HepG2 (cell line): ENCODE data around the gene BTG2. TPM values are rescaled to one million over a fixed set of nuclear protein-coding genes. Genes with fewer than 3 reads are reported as not detected.

Source experiments
- CBX5 ChIP-seq: sonication (generic); formaldehyde crosslinking; IDR thresholded peaks from 2 replicates; pipeline ENCODE4 v1.4.0; 2020; ENCODE audit warnings: missing genetic modification reagents, borderline replicate concordance
- CCDC6 ChIP-seq: sonication (generic); formaldehyde crosslinking; IDR thresholded peaks from 2 replicates; pipeline ENCODE4 v1.8.1; 2022; ENCODE audit warnings: mild to moderate bottlenecking, missing genetic modification reagents, moderate library complexity
- E2F5 ChIP-seq: sonication (generic); formaldehyde crosslinking; conservative IDR thresholded peaks from 2 replicates; pipeline ENCODE4 v1.4.0; 2020; ENCODE audit warnings: missing genetic modification reagents
- KAT7 ChIP-seq: IDR thresholded peaks from 2 replicates; pipeline ENCODE4 v1.6.1; 2018; ENCODE audit warnings: borderline replicate concordance, missing compliant biosample characterization
- KLF15 ChIP-seq: sonication (generic); formaldehyde crosslinking; IDR thresholded peaks from 2 replicates; pipeline ENCODE4 v1.8.1; 2023; ENCODE audit warnings: borderline replicate concordance, mild to moderate bottlenecking, inconsistent platforms, missing genetic modification reagents, mixed read lengths
- NAIF1 ChIP-seq: sonication (generic); formaldehyde crosslinking; IDR thresholded peaks from 2 replicates; pipeline ENCODE4 v1.5.0; 2020; ENCODE audit warnings: mild to moderate bottlenecking, missing genetic modification reagents, borderline replicate concordance
- NFE2 ChIP-seq: sonication (generic); formaldehyde crosslinking; IDR thresholded peaks from 2 replicates; pipeline ENCODE4 v1.4.0; 2020; ENCODE audit warnings: missing genetic modification reagents
- PLSCR1 ChIP-seq: sonication (generic); formaldehyde crosslinking; IDR thresholded peaks from 2 replicates; pipeline ENCODE4 v1.5.0; 2020; ENCODE audit warnings: missing genetic modification reagents, mild to moderate bottlenecking, borderline replicate concordance
- POLR2G ChIP-seq: fragments of 200-400 bp; formaldehyde crosslinking; IDR thresholded peaks from 2 replicates; pipeline ENCODE4 v1.6.1; 2018; ENCODE audit warnings: mild to moderate bottlenecking, low read depth, low read length, moderate library complexity
- RBM39 ChIP-seq: fragments of 200-400 bp; formaldehyde crosslinking; IDR thresholded peaks from one replicate; pipeline ENCODE4 v1.6.1; 2018; ENCODE audit warnings: antibody characterized with exemption, mild to moderate bottlenecking, low read depth, low read length; ENCODE audit not compliant: poor library complexity, severe bottlenecking
- RFX5 ChIP-seq: IDR thresholded peaks from 2 replicates; pipeline ENCODE4 v1.6.1; 2011; ENCODE audit warnings: low read depth, low read length, improper control_type of control experiment
- TBL1XR1 ChIP-seq: fragments of 150-350 bp; IDR thresholded peaks from 2 replicates; pipeline ENCODE4 v1.6.1; 2014; ENCODE audit warnings: borderline replicate concordance, low read length; ENCODE audit not compliant: partially characterized antibody
- TEAD2 ChIP-seq: sonication (generic); formaldehyde crosslinking; IDR thresholded peaks from 2 replicates; pipeline ENCODE4 v1.9.0; 2021; ENCODE audit warnings: missing genetic modification reagents
- THAP7 ChIP-seq: sonication (generic); formaldehyde crosslinking; IDR thresholded peaks from 2 replicates; pipeline ENCODE4 v1.8.1; 2023; ENCODE audit warnings: mild to moderate bottlenecking, missing genetic modification reagents
- YEATS4 ChIP-seq: sonication (generic); formaldehyde crosslinking; IDR thresholded peaks from 2 replicates; pipeline ENCODE4 v1.4.0; 2020; ENCODE audit warnings: missing genetic modification reagents, borderline replicate concordance
- ZBTB1 ChIP-seq: sonication (generic); formaldehyde crosslinking; IDR thresholded peaks from 2 replicates; pipeline ENCODE4 v1.4.0; 2020; ENCODE audit warnings: missing genetic modification reagents, borderline replicate concordance
- ZBTB21 ChIP-seq: sonication (generic); formaldehyde crosslinking; IDR thresholded peaks from 2 replicates; pipeline ENCODE4 v1.4.0; 2020; ENCODE audit warnings: missing genetic modification reagents
- ZBTB38 ChIP-seq: sonication (generic); formaldehyde crosslinking; IDR thresholded peaks from 2 replicates; pipeline ENCODE4 v1.5.1; 2020; ENCODE audit warnings: mild to moderate bottlenecking, missing genetic modification reagents
- ZBTB44 ChIP-seq: sonication (generic); formaldehyde crosslinking; IDR thresholded peaks from 2 replicates; pipeline ENCODE4 v1.4.0; 2020; ENCODE audit warnings: missing genetic modification reagents
- ZIK1 ChIP-seq: sonication (generic); formaldehyde crosslinking; IDR thresholded peaks from 2 replicates; pipeline ENCODE4 v1.5.0; 2020; ENCODE audit warnings: mild to moderate bottlenecking, low read depth, missing genetic modification reagents, borderline replicate concordance
- ZNF232 ChIP-seq: sonication (generic); formaldehyde crosslinking; IDR thresholded peaks from 2 replicates; pipeline ENCODE4 v1.4.0; 2020; ENCODE audit warnings: missing genetic modification reagents, borderline replicate concordance
- ZNF460 ChIP-seq: sonication (generic); formaldehyde crosslinking; IDR thresholded peaks from 2 replicates; pipeline ENCODE4 v1.5.1; 2020; ENCODE audit warnings: missing genetic modification reagents, mild to moderate bottlenecking, borderline replicate concordance
- ZNF710 ChIP-seq: sonication (generic); formaldehyde crosslinking; IDR thresholded peaks from 2 replicates; pipeline ENCODE4 v1.5.0; 2020; ENCODE audit warnings: mild to moderate bottlenecking, missing genetic modification reagents, borderline replicate concordance
- polyA plus RNA-seq, 8 experiments: library from polyadenylated mRNA; depleted of rRNA in 3 of 8; stranded (reverse) in 7 of 8; unstranded in 1 of 8; fragments of >200 nt; fragmentation: Illumina TruSeq in 4 of 8; extraction: Trizol in 4 of 8; gene quantifications; 2 replicates each; pipeline versions ENCODE4 v1.2.1 to v1.2.3, GENCODE V29; 2011 to 2016; ENCODE audit warnings: low read depth in 4 of 8, missing spikeins in 1 of 8, mixed read lengths in 1 of 8; ENCODE audit not compliant: insufficient read depth in 1 of 8
- total RNA-seq, 5 experiments: library from RNA; depleted of rRNA; stranded (reverse); fragments of >200 nt; fragmentation: Illumina TruSeq; extraction: Trizol; gene quantifications; 2 replicates each; pipeline ENCODE4 v1.2.3, GENCODE V29; 2016; ENCODE audit warnings: low read depth in 1 of 5

The BTG2 gene
- total and polyA plus RNA-seq, 2 of the 13 experiments (the other 11 are each of a cell fraction or from before 2014, with no cell fraction given): 13.6 to 18.3 TPM

GRCh38 chr1:203326830-203327683, 21.7 kb downstream of the BTG2 start (continued):
- TF ChIP-seq THAP7 (CRISPR knock-in tag) (no peak), ZBTB44 (no peak), PLSCR1 (no peak), NFE2 (no peak), E2F5 (CRISPR knock-in tag) (no peak), KAT7 (CRISPR knock-in tag) (no peak), TEAD2 (CRISPR knock-in tag) (no peak), ZNF710 (no peak), NAIF1 (CRISPR knock-in tag) (no peak), ZIK1 (CRISPR knock-in tag) (no peak), ZNF232 (CRISPR knock-in tag) (no peak), RFX5 (peak; percentile 98), POLR2G (no peak; the same call in 1 of the 2 replicates), CBX5 (CRISPR knock-in tag) (no peak), ZBTB21 (no peak), RBM39 (no peak), CCDC6 (no peak), YEATS4 (no peak), TBL1XR1 (no peak), ZBTB1 (CRISPR knock-in tag) (no peak), KLF15 (CRISPR knock-in tag) (no peak), ZNF460 (no peak), ZBTB38 (CRISPR knock-in tag) (no peak)
